Pancreas (tissue), 10 donors: ENCODE results near the gene XCL1. TPM values are rescaled to one million over a fixed set of nuclear protein-coding genes. Genes with fewer than 3 reads are reported as not detected.
"Not testable (repeated sequence)": the region's sequence is repeated elsewhere in the genome, so short reads cannot be mapped to it uniquely, and the experiment has no call there.

Experiments used
- ATAC-seq, 4 donors: fragments of 200-7000 bp; cut with Tn5 transposase; one replicate each; pipeline versions ENCODE4 v1.8.0 to v1.9.1; 2020; ENCODE audit warnings: mild to moderate bottlenecking in 4 of 4, moderate library complexity in 4 of 4
- DNase-seq, 6 donors: peaks; one replicate each; pipeline ENCODE4 v3.0.0-alpha.2; 2020
- FAIRE-seq: peaks from 2 replicates; lab custom pipeline; 2012; peaks lifted over from hg19 to GRCh38; lab: Jason Lieb, UNC
- H3K27ac ChIP-seq, 4 donors: fragments of 200-600 bp; sonication (generic); 1 replicate in 3 of 4; 2 replicates in 1 of 4; pipeline versions ENCODE4 v1.5.0 to v1.8.0; 2020
- H3K27me3 ChIP-seq, 4 donors: fragments of 200-600 bp; one replicate each; pipeline ENCODE4 v1.8.0; 2021
- H3K36me3 ChIP-seq, 3 donors: fragments of 200-600 bp; sonication (generic) in 1 of 3; one replicate each; pipeline versions ENCODE4 v1.5.0 to v1.8.0; 2020 to 2021
- H3K4me1 ChIP-seq, 3 donors: fragments of 200-600 bp; one replicate each; pipeline ENCODE4 v1.8.0; 2021
- H3K4me3 ChIP-seq, 4 donors: fragments of 200-600 bp; sonication (generic) in 2 of 4; one replicate each; pipeline versions ENCODE4 v1.5.0 to v1.8.0; 2020 to 2021
- H3K9me3 ChIP-seq, 4 donors: fragments of 200-600 bp; one replicate each; pipeline ENCODE4 v1.8.0; 2021
- CTCF ChIP-seq, 4 donors: fragments of 200-600 bp; sonication (generic) in 3 of 4; IDR thresholded peaks; one replicate each; pipeline versions ENCODE4 v1.5.0 to v1.8.0; 2021; ENCODE audit warnings: antibody characterized with exemption in 4 of 4
- WGBS, 2 donors: extraction: QIAGEN DNeasy Blood & Tissue Kit; methylation state at CpG; one replicate each; pipeline ENCODE4 v1.1.7; 2013; 5-methylcytosine and 5-hydroxymethylcytosine counted together
- intact Hi-C, 3 donors: fragments of 100-400 bp; cut with DNase I; formaldehyde crosslinking; loops; one replicate each; pipeline versions ENCODE4 v1.11.1 to v1.14.2; 2022
- polyA plus RNA-seq, 2 donors: library from polyadenylated mRNA; stranded (reverse); fragments of 200-250 nt; gene quantifications; one replicate each; pipeline ENCODE4 v1.2.3, GENCODE V29; 2013
- total RNA-seq, 6 donors: library from RNA; stranded (reverse); fragmentation: NEBNext Ultra II Directional in 4 of 6; extraction: Animal tissue kit (Norgen Biotek cat#: 25700) in 4 of 6; gene quantifications; one replicate each; pipeline versions ENCODE4 v1.2.1 to v1.2.4, GENCODE V29; 2021 to 2023
- donor health status: healthy with polysubstance abuse.
- donor health status: DM: no; HTN: no; CAD: no; lungs with moderate emphysema.
- donor health status: DM: no; HTN: no; CAD: no.
- donor health status: control.
- donor health status: control.
- donor health status: Bipolar disorder and iron deficiency.
- donor health status: DM: yes; HTN: yes; CAD: no.
- donor health status: DM: no; HTN: no; CAD: no.
- donor health status: DM: no; HTN: no; CAD: no.
- donor health status: DM: yes; HTN: yes; CAD: no.

Gene XCL1
- total and polyA plus RNA-seq, 8 donors: 0.09 to 0.28 (median 0.14) TPM; not detected in 5

DNA sequence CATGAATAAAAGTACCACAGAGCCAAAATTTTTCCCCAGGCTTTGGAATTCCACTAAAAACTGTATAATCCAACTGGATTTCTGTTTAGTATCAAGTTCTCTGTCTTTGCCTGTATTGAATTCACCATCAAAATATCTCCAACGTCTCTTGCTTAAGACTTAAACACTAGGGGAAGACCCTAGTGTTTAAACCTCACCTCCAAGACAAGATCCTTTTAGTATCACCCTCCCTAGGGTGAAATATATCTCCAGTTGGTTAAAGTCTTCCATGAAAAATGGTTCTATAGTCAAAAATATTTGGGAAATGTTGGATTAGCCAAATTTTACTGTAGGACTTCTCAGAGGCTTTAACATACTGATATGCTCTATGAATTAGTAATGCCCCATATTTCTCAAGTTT, 8.1 kb upstream of the XCL1 start:
- FAIRE-seq: no peak
- Histone ChIP-seq H3K9me3 (no peaks in the 10 kb centered on the region), H3K4me1 (no peaks in the 10 kb centered on the region), H3K4me3 (no peak overlapping the region), H3K27me3 (no peaks in the 10 kb centered on the region), H3K27ac (no peak overlapping the region), H3K36me3 (no peaks in the 10 kb centered on the region)
- WGBS, 2 donors: 63 to 72% methylated on average over 1 of the region's 1 CpG
- no peak for DNase-seq
- TF ChIP-seq CTCF (IDR thresholded peaks at IDR 0.05): no peak
- ATAC-seq: no peak
- intact Hi-C loops: loop anchor here in 1 of 3 donors (10.0 kb wide), 1 partner anchor 134 kb away; no protein-coding TSS in a partner anchor

- WGBS, 2 donors: 57 to 74% methylated on average over 3 of the region's 3 CpGs
- FAIRE-seq: no peak
- TF ChIP-seq CTCF (IDR thresholded peaks at IDR 0.05): no peak
Measured at GRCh38 chr1:168570652-168571051, 5.8 kb upstream of the XCL1 start.

DNA sequence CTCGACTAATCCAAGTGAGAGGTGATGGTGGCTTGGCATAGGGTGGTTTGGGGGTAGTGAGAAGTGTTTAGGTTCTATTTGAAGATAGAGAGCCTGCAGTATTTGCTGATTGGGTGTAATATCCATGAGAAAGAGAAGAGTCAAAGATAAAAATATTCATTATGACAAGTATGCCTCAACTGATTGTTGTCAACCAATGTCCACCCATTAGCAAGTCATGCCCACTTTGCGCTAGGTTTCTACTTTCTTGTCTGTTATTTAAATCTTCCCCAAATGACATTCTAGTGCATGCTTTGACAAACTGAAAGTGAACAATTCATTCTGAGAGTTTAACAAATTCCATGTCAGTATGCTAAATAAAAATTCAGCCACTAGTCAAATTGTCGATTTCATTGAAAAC, 3.8 kb upstream of the XCL1 start:
- 92 to 94% methylated on average over 3 of the region's 3 CpGs for WGBS, 2 donors
- Histone ChIP-seq H3K4me3 (no peak overlapping the region), H3K27me3 (no peaks in the 10 kb centered on the region), H3K9me3 (no peaks in the 10 kb centered on the region), H3K4me1 (no peaks in the 10 kb centered on the region), H3K27ac (no peak overlapping the region), H3K36me3 (no peaks in the 10 kb centered on the region)
- no peak for DNase-seq
- intact Hi-C loops: no loop called here
- TF ChIP-seq CTCF (IDR thresholded peaks at IDR 0.05): no peak
- ATAC-seq: no peak
- FAIRE-seq: no peak

More at GRCh38 chr1:168570652-168571051, 5.8 kb upstream of the XCL1 start:
- intact Hi-C loops: no loop called here
- Histone ChIP-seq H3K36me3 (no peaks in the 10 kb centered on the region), H3K27me3 (no peaks in the 10 kb centered on the region), H3K9me3 (no peaks in the 10 kb centered on the region), H3K4me1 (no peaks in the 10 kb centered on the region), H3K27ac (no peak overlapping the region), H3K4me3 (no peak overlapping the region)
- ATAC-seq: no peak
- DNase-seq: no peak

GRCh38 chr1:168574234-168574633, 2.2 kb upstream of the XCL1 start:
- intact Hi-C loops, H3K27me3 ChIP-seq, H3K4me3 ChIP-seq, H3K27ac ChIP-seq, H3K36me3 ChIP-seq, H3K4me1 ChIP-seq, H3K9me3 ChIP-seq: not testable (repeated sequence)
- 0 to 1% methylated on average over 3 to 4 of the region's 4 CpGs for WGBS, 2 donors
- TF ChIP-seq CTCF (IDR thresholded peaks at IDR 0.05): peak in 3 of 4 donors; percentile 22 to 40 (median 36)
- FAIRE-seq: peak; percentile 96
- DNase-seq: peak in 1 of 6 donors; percentile 22
- ATAC-seq: peak; percentile 72 to 86 (median 80)

DNA sequence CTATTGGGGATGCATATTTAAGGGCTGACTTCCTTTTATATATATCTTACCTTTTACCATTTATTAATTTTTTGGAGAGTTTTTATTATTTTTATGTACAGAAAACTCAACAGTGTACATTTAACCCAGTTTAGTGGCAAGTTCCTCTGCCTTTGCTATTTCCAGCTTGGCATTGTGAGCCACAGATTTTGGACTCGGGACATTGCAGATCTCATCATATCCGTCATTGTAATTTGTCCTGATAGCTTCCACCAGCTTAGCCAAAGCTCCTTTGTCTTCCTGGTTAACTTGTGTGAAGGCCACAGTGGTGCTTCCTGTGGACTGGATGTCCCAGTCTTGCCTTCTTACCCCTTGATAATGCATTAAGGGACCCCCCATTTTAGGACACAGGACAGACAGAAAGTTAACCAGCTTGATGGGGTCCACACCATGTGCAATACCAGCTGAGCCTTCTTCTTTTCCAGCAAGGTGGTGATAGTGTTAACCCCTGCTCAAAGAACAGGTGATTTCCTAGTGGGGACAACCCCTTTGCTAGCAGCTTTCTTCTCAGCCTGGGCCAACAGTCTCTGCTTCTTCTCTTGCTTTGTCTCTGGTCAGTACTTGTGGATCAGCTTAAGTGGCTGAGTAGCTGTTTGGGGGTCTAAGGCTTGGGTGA, 2.3 kb downstream of the XCL1 start:
- H3K36me3 ChIP-seq, H3K4me1 ChIP-seq, FAIRE-seq, H3K27me3 ChIP-seq, DNase-seq, H3K9me3 ChIP-seq, H3K27ac ChIP-seq, ATAC-seq, H3K4me3 ChIP-seq: not testable (repeated sequence)
- WGBS, 2 donors: 59 to 69% methylated on average over 2 of the region's 2 CpGs
- intact Hi-C loops: loop anchor here in 1 of 3 donors (2.0 kb wide), 1 partner anchor 140 kb away; no protein-coding TSS in a partner anchor

GRCh38 chr1:168580290-168580689, 3.9 kb downstream of the XCL1 start:
- 86 to 93% methylated on average over 2 of the region's 2 CpGs for WGBS, 2 donors
- H3K4me3 ChIP-seq, DNase-seq, H3K36me3 ChIP-seq, H3K27me3 ChIP-seq, H3K9me3 ChIP-seq, H3K4me1 ChIP-seq, ATAC-seq, H3K27ac ChIP-seq, FAIRE-seq: not testable (repeated sequence)
- intact Hi-C loops: loop anchor here in 1 of 3 donors (10.0 kb wide), 1 partner anchor 235 kb away; no protein-coding TSS in a partner anchor

DNA sequence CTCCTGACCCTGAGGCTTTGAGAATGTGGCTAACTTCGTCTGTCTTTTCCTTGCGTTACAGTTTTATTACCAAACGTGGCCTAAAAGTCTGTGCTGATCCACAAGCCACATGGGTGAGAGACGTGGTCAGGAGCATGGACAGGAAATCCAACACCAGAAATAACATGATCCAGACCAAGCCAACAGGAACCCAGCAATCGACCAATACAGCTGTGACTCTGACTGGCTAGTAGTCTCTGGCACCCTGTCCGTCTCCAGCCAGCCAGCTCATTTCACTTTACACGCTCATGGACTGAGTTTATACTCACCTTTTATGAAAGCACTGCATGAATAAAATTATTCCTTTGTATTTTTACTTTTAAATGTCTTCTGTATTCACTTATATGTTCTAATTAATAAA, 4.6 kb downstream of the XCL1 start:
- WGBS, 2 donors: 76 to 79% methylated on average over 7 of the region's 7 CpGs
- FAIRE-seq, H3K27me3 ChIP-seq, H3K27ac ChIP-seq, H3K4me1 ChIP-seq, H3K9me3 ChIP-seq, ATAC-seq, H3K4me3 ChIP-seq, H3K36me3 ChIP-seq, DNase-seq: not testable (repeated sequence)
- intact Hi-C loops: loop anchor here in 1 of 3 donors (10.0 kb wide), 1 partner anchor 236 kb away; no protein-coding TSS in a partner anchor
